GM12878 (cell line): ENCODE measurements around the gene NOD2. TPM values are rescaled to one million over a fixed set of nuclear protein-coding genes. Genes with fewer than 3 reads are reported as not detected.

ENCODE experiments used
- ATAC-seq: fragments of 200-7000 bp; cut with Tn5 transposase; 3 replicates; pipeline ENCODE4 v1.9.1; 2020; ENCODE audit warnings: mild to moderate bottlenecking, moderate library complexity
- BruUV-seq: library from RNA; stranded (reverse); fragments of 400-500 nt; replicated peaks from 2 replicates; lab custom pipeline; 2021; lab: Mats Ljungman, UMichigan
- CTCF ChIA-PET: fragments of 300-600 bp; sonication (Branson Sonifier 250); formaldehyde crosslinking; extraction: SDS; loops from one replicate; lab custom pipeline; 2021; ENCODE audit warnings: inconsistent platforms; lab: Yijun Ruan, JAX
- POLR2A ChIA-PET: fragments of 350-600 bp; formaldehyde crosslinking; extraction: SDS; loops from one replicate; lab custom pipeline; 2021; ENCODE audit warnings: inconsistent platforms; lab: Charles Lee
- RAD21 ChIA-PET: fragments of 300-600 bp; sonication (Branson Sonifier 250); formaldehyde crosslinking; loops from one replicate; lab custom pipeline; 2023; ENCODE audit warnings: antibody characterized with exemption; ENCODE audit not compliant: unreplicated experiment; lab: Charles Lee
- SMC1A ChIA-PET: fragments of 300-600 bp; sonication (Branson Sonifier 250); formaldehyde crosslinking; loops from one replicate; lab custom pipeline; 2023; ENCODE audit not compliant: unreplicated experiment, uncharacterized antibody; lab: Charles Lee
- DNase-seq: peaks from one replicate; pipeline ENCODE4 v3.0.0-alpha.2; 2011; ENCODE audit warnings: low read depth, low spot score
- FAIRE-seq: peaks from 3 replicates; lab custom pipeline; 2011; peaks lifted over from hg19 to GRCh38; lab: Jason Lieb, UNC
- H2AFZ ChIP-seq: 2 replicates; pipeline ENCODE4 v1.6.0; 2011; ENCODE audit warnings: low read depth, low read length, control low read depth; ENCODE audit not compliant: control insufficient read depth
- H3K27ac ChIP-seq: 2 replicates; pipeline ENCODE4 v1.5.1; 2011; ENCODE audit warnings: control low read depth; ENCODE audit not compliant: control insufficient read depth, insufficient read depth
- H3K27me3 ChIP-seq, 2 experiments: replicated peaks in 1 of 2; 2 replicates each; pipeline versions ENCODE4 v1.6.0 to v1.6.1; 2011; ENCODE audit warnings: low read length in 1 of 2; ENCODE audit not compliant: control insufficient read depth in 2 of 2, insufficient read depth in 2 of 2
- H3K36me3 ChIP-seq, 2 experiments: 2 replicates each; pipeline ENCODE4 v1.5.1; 2011; ENCODE audit warnings: low read length in 1 of 2; ENCODE audit not compliant: control insufficient read depth in 2 of 2, insufficient read depth in 2 of 2
- H3K4me1 ChIP-seq: 2 replicates; pipeline ENCODE4 v1.6.1; 2011; ENCODE audit warnings: mild to moderate bottlenecking, low read length, moderate library complexity, mixed read lengths; ENCODE audit not compliant: control insufficient read depth, insufficient read depth
- H3K4me2 ChIP-seq: 2 replicates; pipeline ENCODE4 v1.6.0; 2011; ENCODE audit warnings: control low read depth; ENCODE audit not compliant: control insufficient read depth, insufficient read depth
- H3K4me3 ChIP-seq: fragments of 200-600 bp; sonication (generic); 2 replicates; pipeline ENCODE4 v1.5.1; 2016
- H3K79me2 ChIP-seq: 2 replicates; pipeline ENCODE4 v1.6.0; 2011; ENCODE audit warnings: low read length; ENCODE audit not compliant: control insufficient read depth, insufficient read depth
- H3K9ac ChIP-seq: 2 replicates; pipeline ENCODE4 v1.8.0; 2011; ENCODE audit warnings: low read length, control low read depth, mixed read lengths; ENCODE audit not compliant: control insufficient read depth, insufficient read depth
- H3K9me3 ChIP-seq: replicated peaks from 3 replicates; pipeline ENCODE4 v1.5.1; 2011; ENCODE audit warnings: mild to moderate bottlenecking, low read length; ENCODE audit not compliant: control insufficient read depth, insufficient read depth
- H4K20me1 ChIP-seq: 2 replicates; pipeline ENCODE4 v1.6.0; 2011; ENCODE audit not compliant: control insufficient read depth, insufficient read depth
- ATF7 ChIP-seq: fragments of 450-650 bp; IDR thresholded peaks from 2 replicates; pipeline ENCODE4 v1.6.1; 2016; ENCODE audit warnings: low read depth, mild to moderate bottlenecking
- ETV6 ChIP-seq, 2 experiments: fragments of 450-650 bp in 1 of 2; IDR thresholded peaks in 1 of 2; conservative IDR thresholded peaks in 1 of 2; 2 replicates each; pipeline ENCODE4 v1.6.1; 2014; ENCODE audit warnings: antibody characterized with exemption in 1 of 2, borderline replicate concordance in 1 of 2, low read depth in 1 of 2, mild to moderate bottlenecking in 1 of 2, moderate library complexity in 1 of 2
- JUNB ChIP-seq: IDR thresholded peaks from 2 replicates; pipeline ENCODE4 v1.6.1; 2016; ENCODE audit warnings: antibody characterized with exemption, mild to moderate bottlenecking
- KDM1A ChIP-seq: fragments of 200-600 bp; sonication (generic); IDR thresholded peaks from 2 replicates; pipeline ENCODE4 v1.6.1; 2016; ENCODE audit warnings: borderline replicate concordance
- MEF2A ChIP-seq: IDR thresholded peaks from 2 replicates; pipeline ENCODE4 v1.6.1; 2011; ENCODE audit warnings: low read depth, mild to moderate bottlenecking, low read length, moderate library complexity; ENCODE audit not compliant: insufficient read depth
- NFIC ChIP-seq: IDR thresholded peaks from 2 replicates; pipeline ENCODE4 v1.6.1; 2012; ENCODE audit warnings: low read depth, mild to moderate bottlenecking, inconsistent platforms, low read length, moderate library complexity
- NR2C2 ChIP-seq: IDR thresholded peaks from 2 replicates; pipeline ENCODE4 v1.6.1; 2011; ENCODE audit warnings: borderline replicate concordance, low read depth; ENCODE audit not compliant: control insufficient read depth, insufficient read length
- RUNX3 ChIP-seq: IDR thresholded peaks from 2 replicates; pipeline ENCODE4 v1.6.1; 2012; ENCODE audit warnings: low read length, inconsistent platforms
- SUZ12 ChIP-seq: fragments of 200-600 bp; sonication (generic); IDR thresholded peaks from one replicate; pipeline ENCODE4 v1.6.1; 2018; ENCODE audit warnings: antibody characterized with exemption, mild to moderate bottlenecking; ENCODE audit not compliant: unreplicated experiment
- WGBS: methylation state at CpG from one replicate; pipeline ENCODE4 v1.1.6; 2016; ENCODE audit warnings: low lambda C conversion rate; ENCODE audit not compliant: insufficient replicate concordance, insufficient coverage; ENCODE audit errors: missing lambda C conversion rate; 5-methylcytosine and 5-hydroxymethylcytosine counted together
- in situ Hi-C: fragments of 300-500 bp; cut with MboI; formaldehyde crosslinking; loops from 9 replicates; pipeline ENCODE4 v1.14.3; 2018; ENCODE audit warnings: mixed read lengths
- intact Hi-C: fragments of 100-400 bp; cut with micrococcal nuclease; formaldehyde crosslinking; loops from one replicate; pipeline ENCODE4 v1.14.2; 2022; ENCODE audit not compliant: unreplicated experiment
- polyA plus RNA-seq, 11 experiments: library from polyadenylated mRNA; depleted of rRNA in 4 of 11; unstranded in 6 of 11; stranded (reverse) in 5 of 11; fragments of >200 nt; fragmentation: Nextera tagmentation in 4 of 11; fragmentation: Illumina TruSeq in 1 of 11; extraction: Ambion mirVana in 4 of 11; extraction: Trizol in 1 of 11; gene quantifications; 1 replicate in 1 of 11; 2 replicates in 10 of 11; pipeline versions ENCODE4 v1.2.1 to v1.2.3, GENCODE V29; 2011 to 2016; ENCODE audit warnings: inconsistent platforms in 2 of 11, missing spikeins in 2 of 11, low read depth in 1 of 11
- total RNA-seq, 4 experiments: library from RNA; depleted of rRNA in 3 of 4; stranded (reverse); fragments of >200 nt in 3 of 4; fragmentation: Illumina TruSeq in 1 of 4; extraction: Trizol in 1 of 4; gene quantifications; 2 replicates each; pipeline versions ENCODE4 v1.2.1 to v1.2.3, GENCODE V29; 2013 to 2021
- TF ChIP-seq, protein P1 (sequence below): fragments of 450-650 bp; IDR thresholded peaks from 2 replicates; pipeline ENCODE4 v1.6.1; 2017; ENCODE audit warnings: low read depth, mild to moderate bottlenecking, moderate library complexity
- TF ChIP-seq, protein P2 (sequence below): IDR thresholded peaks from 2 replicates; pipeline ENCODE4 v1.6.1; 2012; ENCODE audit warnings: low read depth, low read length, improper control_type of control experiment

NOD2 gene
- total and polyA plus RNA-seq, 10 of the 15 experiments (the other 5 are each of a cell fraction or from before 2014, with no cell fraction given) = 1.0 to 18.6 (median 6.7) TPM

DNA sequence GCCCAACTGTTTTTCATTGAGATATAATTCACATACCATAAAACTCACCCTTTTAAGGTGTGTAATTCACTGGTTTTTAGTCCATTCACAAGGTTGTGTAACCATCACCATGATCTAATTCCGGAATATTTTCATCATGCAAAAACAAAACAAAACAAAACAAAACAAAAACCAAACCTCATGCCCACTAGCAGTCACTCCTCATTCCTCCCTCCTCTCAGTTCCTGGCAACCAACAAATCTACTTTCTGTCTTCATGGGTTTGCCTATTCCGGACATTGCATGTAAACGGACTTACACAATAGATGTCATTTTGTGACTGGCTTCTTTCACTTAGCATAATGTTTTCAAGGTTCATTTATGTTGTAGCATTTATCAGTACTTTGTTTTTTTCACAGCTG is 4.5 kb upstream of the NOD2 start:
- H3K4me3 ChIP-seq = no peak overlapping the region
- no peaks in the 10 kb centered on the region for H4K20me1 ChIP-seq
- no peak for TF ChIP-seq ETV6 (conservative IDR thresholded peaks at IDR 0.05 in 1 of 2, IDR thresholded peaks at IDR 0.05 in 1 of 2; ENCODE audit: borderline replicate concordance in 1 of 2, low read depth in 1 of 2)
- no peak for TF ChIP-seq SUZ12
- no peaks in the 10 kb centered on the region for H3K27me3 ChIP-seq
- intact Hi-C loops (no loop called here), in situ Hi-C loops (no loop called here)
- H3K4me2 ChIP-seq = no peak overlapping the region
- BruUV-seq = no TSS peak
- H3K79me2 ChIP-seq = peaks cover 4% of the 10 kb centered on the region
- no peak overlapping the region for H3K9ac ChIP-seq
- ChIA-PET POLR2A (no interaction called here), RAD21 (no interaction called here), SMC1A (no interaction called here), CTCF (no interaction called here)
- WGBS = 72% methylated on average over 3 of the region's 3 CpGs
- H3K9me3 ChIP-seq = no peaks in the 10 kb centered on the region
- no peak for FAIRE-seq
- H3K4me1 ChIP-seq = peaks cover 37% of the 10 kb centered on the region
- H3K36me3 ChIP-seq = no peaks in the 10 kb centered on the region
- no peak overlapping the region for H3K27ac ChIP-seq
- ATAC-seq = no peak
- no peak for DNase-seq
- no peak overlapping the region for H2AFZ ChIP-seq

DNA sequence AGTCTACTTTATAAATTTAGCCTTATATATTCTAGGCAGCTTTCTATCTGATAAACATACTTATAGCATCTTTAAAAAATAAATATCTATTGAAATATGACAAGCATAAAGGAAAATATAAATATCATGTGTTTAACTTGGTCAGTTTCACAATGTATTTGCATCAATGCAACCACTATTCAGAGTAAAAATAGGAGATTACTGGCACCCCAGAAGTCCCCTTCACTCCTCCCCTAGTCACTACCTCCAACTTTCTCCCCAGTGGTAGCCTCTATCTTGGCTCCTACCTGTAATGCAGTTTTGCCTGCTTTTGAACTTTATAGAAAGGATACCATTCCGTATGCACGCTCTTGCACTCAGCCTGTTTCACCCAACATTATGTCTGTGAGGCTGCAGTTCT is 3.2 kb upstream of the NOD2 start:
- Histone ChIP-seq H3K79me2 (peaks cover 17% of the 10 kb centered on the region), H3K4me2 (peak overlapping the region; percentile 15; the same call in 1 of the 2 replicates), H3K4me3 (no peak overlapping the region), H3K27ac (no peak overlapping the region), H3K27me3 (no peaks in the 10 kb centered on the region), H3K9ac (no peak overlapping the region), H3K36me3 (no peaks in the 10 kb centered on the region), H4K20me1 (no peaks in the 10 kb centered on the region), H2AFZ (no peak overlapping the region), H3K4me1 (peaks cover 29% of the 10 kb centered on the region), H3K9me3 (no peaks in the 10 kb centered on the region)
- DNase-seq (no peak), FAIRE-seq (no peak), ATAC-seq (peak; percentile 30; the same call in 2 of the 3 replicates)
- WGBS = 46% methylated on average over 2 of the region's 2 CpGs
- ChIA-PET POLR2A (interaction anchor here (0.9 to 1.0 kb wide), 3 partner anchors 8 to 51 kb away, joined by 3 read pairs; partner anchors contain the start of genes CYLD and SNX20), SMC1A (interaction anchor here (0.6 to 1.4 kb wide), 4 partner anchors 9 to 689 kb away, joined by 3 to 5 read pairs (median 3); partner anchors contain the start of gene SNX20), RAD21 (interaction anchor here (1.4 to 1.5 kb wide), 2 partner anchors 51 to 56 kb away, joined by 3 to 4 read pairs; partner anchors contain the start of gene CYLD), CTCF (interaction anchor here (0.9 to 1.1 kb wide), 3 partner anchors 9 to 13 kb away, joined by 3 read pairs; partner anchors contain the start of gene SNX20)
- no TSS peak for BruUV-seq
- in situ Hi-C loops (no loop called here), intact Hi-C loops (no loop called here)
- TF ChIP-seq MEF2A = 0 out of 2 replicates have a peak, but pooled peaks have one; percentile 35
- TF ChIP-seq ETV6 (conservative IDR thresholded peaks at IDR 0.05 in 1 of 2, IDR thresholded peaks at IDR 0.05 in 1 of 2; ENCODE audit: borderline replicate concordance in 1 of 2, low read depth in 1 of 2) = no peak
- 0 out of 2 replicates have a peak, but pooled peaks have one; percentile 15 for TF ChIP-seq NFIC
- TF ChIP-seq KDM1A = no peak
- 0 out of 2 replicates have a peak, but pooled peaks have one; percentile 16 for TF ChIP-seq ATF7
- peak; percentile 58; the same call in 1 of the 2 replicates for TF ChIP-seq RUNX3
- TF ChIP-seq JUNB = peak; percentile 36; the same call in 1 of the 2 replicates
- TF ChIP-seq, protein P1, sequence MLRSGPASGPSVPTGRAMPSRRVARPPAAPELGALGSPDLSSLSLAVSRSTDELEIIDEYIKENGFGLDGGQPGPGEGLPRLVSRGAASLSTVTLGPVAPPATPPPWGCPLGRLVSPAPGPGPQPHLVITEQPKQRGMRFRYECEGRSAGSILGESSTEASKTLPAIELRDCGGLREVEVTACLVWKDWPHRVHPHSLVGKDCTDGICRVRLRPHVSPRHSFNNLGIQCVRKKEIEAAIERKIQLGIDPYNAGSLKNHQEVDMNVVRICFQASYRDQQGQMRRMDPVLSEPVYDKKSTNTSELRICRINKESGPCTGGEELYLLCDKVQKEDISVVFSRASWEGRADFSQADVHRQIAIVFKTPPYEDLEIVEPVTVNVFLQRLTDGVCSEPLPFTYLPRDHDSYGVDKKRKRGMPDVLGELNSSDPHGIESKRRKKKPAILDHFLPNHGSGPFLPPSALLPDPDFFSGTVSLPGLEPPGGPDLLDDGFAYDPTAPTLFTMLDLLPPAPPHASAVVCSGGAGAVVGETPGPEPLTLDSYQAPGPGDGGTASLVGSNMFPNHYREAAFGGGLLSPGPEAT = 0 out of 2 replicates have a peak, but pooled peaks have one; percentile 46
- TF ChIP-seq NR2C2 = no peak
- TF ChIP-seq, protein P2, sequence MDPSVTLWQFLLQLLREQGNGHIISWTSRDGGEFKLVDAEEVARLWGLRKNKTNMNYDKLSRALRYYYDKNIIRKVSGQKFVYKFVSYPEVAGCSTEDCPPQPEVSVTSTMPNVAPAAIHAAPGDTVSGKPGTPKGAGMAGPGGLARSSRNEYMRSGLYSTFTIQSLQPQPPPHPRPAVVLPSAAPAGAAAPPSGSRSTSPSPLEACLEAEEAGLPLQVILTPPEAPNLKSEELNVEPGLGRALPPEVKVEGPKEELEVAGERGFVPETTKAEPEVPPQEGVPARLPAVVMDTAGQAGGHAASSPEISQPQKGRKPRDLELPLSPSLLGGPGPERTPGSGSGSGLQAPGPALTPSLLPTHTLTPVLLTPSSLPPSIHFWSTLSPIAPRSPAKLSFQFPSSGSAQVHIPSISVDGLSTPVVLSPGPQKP = no peak
- TF ChIP-seq, all 136 proteins: peak for 6
